K562 (cell line): ENCODE measurements around the gene EFNA5. TPM values are rescaled to one million over a fixed set of nuclear protein-coding genes. Genes with fewer than 3 reads are reported as not detected.

Experiments used
- ATAC-seq: fragments of 200-7000 bp; cut with Tn5 transposase; 3 replicates; pipeline ENCODE4 v1.9.1; 2020; ENCODE audit warnings: moderate library complexity
- BruUV-seq: library from RNA; stranded (reverse); fragments of 400-500 nt; replicated peaks from 2 replicates; lab custom pipeline; 2021; lab: Mats Ljungman, UMichigan
- CTCF ChIA-PET: fragments of 300-600 bp; formaldehyde crosslinking; extraction: SDS; loops from one replicate; lab custom pipeline; 2021; ENCODE audit warnings: low intra/inter-chr PET ratio; lab: Yijun Ruan, JAX
- POLR2A ChIA-PET: fragments of 300-600, 350-650 bp; sonication (Branson Sonifier 250); formaldehyde crosslinking; extraction: SDS; loops from one replicate; lab custom pipeline; 2021; ENCODE audit warnings: antibody characterized with exemption, inconsistent platforms; lab: Yijun Ruan, JAX
- DNase-seq, 4 experiments: peaks; one replicate each; pipeline versions ENCODE4 v3.0.0 to v3.0.0-alpha.2; 2011 to 2018; ENCODE audit warnings: low spot score in 3 of 4, mixed read lengths in 3 of 4; ENCODE audit errors: extremely low read depth in 1 of 4
- FAIRE-seq: peaks from 2 replicates; lab custom pipeline; 2011; peaks lifted over from hg19 to GRCh38; lab: Jason Lieb, UNC
- H2AFZ ChIP-seq: 2 replicates; pipeline ENCODE4 v1.6.0; 2011; ENCODE audit warnings: low read depth, low read length, control low read depth, inconsistent platforms
- H3K27ac ChIP-seq: fragments of 200-600 bp; 3 replicates; pipeline ENCODE4 v1.8.0; 2011; ENCODE audit warnings: low read depth, mild to moderate bottlenecking, control low read depth, inconsistent platforms, low read length, moderate library complexity, mixed read lengths; ENCODE audit errors: extremely low read depth
- H3K27me3 ChIP-seq, 2 experiments: fragments of 300-600 bp in 1 of 2; 2 replicates in 1 of 2; 3 replicates in 1 of 2; pipeline versions ENCODE4 v1.6.0 to v1.8.0; 2011; ENCODE audit warnings: inconsistent platforms in 2 of 2, low read length in 2 of 2, mild to moderate bottlenecking in 1 of 2, mixed read lengths in 1 of 2, moderate library complexity in 1 of 2; ENCODE audit not compliant: control insufficient read depth in 2 of 2, insufficient read depth in 2 of 2
- H3K36me3 ChIP-seq: fragments of 300-600 bp; 3 replicates; pipeline ENCODE4 v1.8.0; 2011; ENCODE audit warnings: mild to moderate bottlenecking, low read length, inconsistent platforms; ENCODE audit not compliant: control insufficient read depth, insufficient read depth
- H3K4me1 ChIP-seq, 2 experiments: fragments of 200-600 bp in 1 of 2; replicated peaks in 1 of 2; 2 replicates in 1 of 2; 3 replicates in 1 of 2; pipeline versions ENCODE4 v1.5.1 to v1.8.0; 2011; ENCODE audit warnings: inconsistent platforms in 2 of 2, low read length in 2 of 2, mild to moderate bottlenecking in 1 of 2, mixed read lengths in 1 of 2, moderate library complexity in 1 of 2; ENCODE audit not compliant: control insufficient read depth in 2 of 2, insufficient read depth in 2 of 2
- H3K4me2 ChIP-seq: 2 replicates; pipeline ENCODE4 v1.6.1; 2011; ENCODE audit warnings: low read length, control low read depth, inconsistent platforms, mixed read lengths; ENCODE audit not compliant: insufficient read depth
- H3K4me3 ChIP-seq: fragments of 200-600 bp; sonication (generic), shearing (Covaris generic); 2 replicates; pipeline ENCODE4 v1.5.1; 2016; ENCODE audit warnings: control low read depth, inconsistent platforms
- H3K79me2 ChIP-seq: fragments of 200-600 bp; 3 replicates; pipeline ENCODE4 v1.8.0; 2011; ENCODE audit warnings: low read length, inconsistent platforms; ENCODE audit not compliant: control insufficient read depth, insufficient read depth
- H3K9ac ChIP-seq, 2 experiments: 2 replicates each; pipeline versions ENCODE4 v1.6.0 to v1.6.1; 2011; ENCODE audit warnings: low read depth in 2 of 2, low read length in 2 of 2, control low read depth in 1 of 2, inconsistent platforms in 1 of 2, mild to moderate bottlenecking in 1 of 2, mixed read lengths in 1 of 2; ENCODE audit not compliant: insufficient read depth in 1 of 2
- H3K9me1 ChIP-seq: one replicate; pipeline ENCODE4 v1.6.0; 2011; ENCODE audit warnings: inconsistent platforms, mild to moderate bottlenecking, low read length, moderate library complexity; ENCODE audit not compliant: control insufficient read depth, insufficient read depth
- H3K9me3 ChIP-seq: replicated peaks from 2 replicates; pipeline ENCODE4 v1.5.1; 2011; ENCODE audit warnings: low read depth, low read length, inconsistent platforms; ENCODE audit not compliant: control insufficient read depth, insufficient read depth
- H4K20me1 ChIP-seq: replicated peaks from 2 replicates; pipeline ENCODE4 v1.6.1; 2011; ENCODE audit warnings: low read length, inconsistent platforms, mixed read lengths; ENCODE audit not compliant: control insufficient read depth, insufficient read depth
- AFF4 ChIP-seq: sonication (generic); formaldehyde crosslinking; IDR thresholded peaks from 2 replicates; pipeline ENCODE4 v1.8.0; 2023; ENCODE audit warnings: mild to moderate bottlenecking, missing genetic modification reagents
- BRCA1 ChIP-seq, 2 experiments: fragments of 450-650 bp in 1 of 2; sonication (generic) in 1 of 2; formaldehyde crosslinking in 1 of 2; IDR thresholded peaks; 2 replicates each; pipeline versions ENCODE4 v1.5.0 to v1.6.1; 2017 to 2020; ENCODE audit warnings: mild to moderate bottlenecking in 1 of 2, missing genetic modification reagents in 1 of 2
- BRF1 ChIP-seq: IDR thresholded peaks from 3 replicates; pipeline ENCODE4 v1.6.1; 2011; ENCODE audit warnings: borderline replicate concordance, mild to moderate bottlenecking; ENCODE audit not compliant: insufficient read length; ENCODE audit errors: extremely low read depth
- BRF2 ChIP-seq: IDR thresholded peaks from 3 replicates; pipeline ENCODE4 v1.6.1; 2011; ENCODE audit warnings: borderline replicate concordance, mild to moderate bottlenecking; ENCODE audit not compliant: insufficient read length, insufficient read depth
- CREM ChIP-seq: IDR thresholded peaks from 2 replicates; pipeline ENCODE4 v1.6.1; 2014; ENCODE audit warnings: antibody characterized with exemption, low read depth
- ELF4 ChIP-seq: fragments of 450-650 bp; formaldehyde crosslinking; IDR thresholded peaks from 2 replicates; pipeline ENCODE4 v1.4.0; 2022; ENCODE audit warnings: missing genetic modification characterization
- NFRKB ChIP-seq: fragments of 450-650 bp; IDR thresholded peaks from 2 replicates; pipeline ENCODE4 v1.6.1; 2016; ENCODE audit warnings: low read depth
- OTX1 ChIP-seq: fragments of 450-650 bp; formaldehyde crosslinking; IDR thresholded peaks from 2 replicates; pipeline ENCODE4 v1.4.0; 2022; ENCODE audit warnings: mild to moderate bottlenecking
- STAG1 ChIP-seq: sonication (generic); formaldehyde crosslinking; IDR thresholded peaks from 2 replicates; pipeline ENCODE4 v1.5.0; 2020; ENCODE audit warnings: missing genetic modification reagents, borderline replicate concordance
- U2AF2 ChIP-seq: fragments of 200-400 bp; formaldehyde crosslinking; optimal IDR thresholded peaks from 2 replicates; pipeline ENCODE3; 2017; ENCODE audit warnings: low read depth, mild to moderate bottlenecking, low read length
- ZBTB8A ChIP-seq: fragments of 450-650 bp; IDR thresholded peaks from 2 replicates; pipeline ENCODE4 v1.6.1; 2018; ENCODE audit warnings: mild to moderate bottlenecking, moderate library complexity; ENCODE audit not compliant: partially characterized antibody
- ZNF24 ChIP-seq: fragments of 450-650 bp; IDR thresholded peaks from 2 replicates; pipeline ENCODE4 v1.6.1; 2016
- in situ Hi-C: fragments of 300-500 bp; cut with MboI; formaldehyde crosslinking; loops from 4 replicates; pipeline ENCODE4 v1.15.0; 2018; ENCODE audit warnings: inconsistent platforms, mixed read lengths
- intact Hi-C: fragments of 100-400 bp; cut with micrococcal nuclease; formaldehyde crosslinking; loops from 2 replicates; pipeline ENCODE4 v1.14.2; 2022
- polyA plus RNA-seq, 8 experiments: library from polyadenylated mRNA; depleted of rRNA in 4 of 8; stranded (reverse) in 5 of 8; unstranded in 3 of 8; fragments of >200 nt; fragmentation: Nextera tagmentation in 2 of 8; fragmentation: Illumina TruSeq in 1 of 8; extraction: Ambion mirVana in 2 of 8; extraction: Trizol in 1 of 8; gene quantifications; 2 replicates each; pipeline versions ENCODE4 v1.2.1 to v1.2.3, GENCODE V29; 2011 to 2014; ENCODE audit warnings: inconsistent platforms in 1 of 8, missing spikeins in 1 of 8
- total RNA-seq, 7 experiments: library from RNA; depleted of rRNA in 6 of 7; stranded (reverse); fragments of >200 nt in 6 of 7; fragmentation: Illumina TruSeq in 2 of 7; extraction: Trizol in 2 of 7; gene quantifications; 2 replicates each; pipeline versions ENCODE4 v1.2.1 to v1.2.3, GENCODE V29; 2011 to 2021; ENCODE audit warnings: low replicate concordance in 1 of 7

The EFNA5 gene
- total and polyA plus RNA-seq, 9 of the 15 experiments (the other 6 are each of a cell fraction or from before 2014, with no cell fraction given) = 0.20 TPM; not detected in 8

- TF ChIP-seq BRCA1 (IDR thresholded peaks at IDR 0.05) (no peak), BRCA1 (CRISPR knock-in tag; IDR thresholded peaks at IDR 0.05) (no peak)
Observed at GRCh38 chr5:107457138-107457537, 213.6 kb downstream of the EFNA5 start (continued).

- Histone ChIP-seq H3K9me1 (no peaks in the 10 kb centered on the region), H2AFZ (no peak overlapping the region), H3K27me3 (no peaks in the 10 kb centered on the region), H3K79me2 (no peaks in the 10 kb centered on the region), H3K4me3 (no peak overlapping the region), H3K27ac (no peak overlapping the region), H3K4me1 (no peaks in the 10 kb centered on the region), H4K20me1 (no peaks in the 10 kb centered on the region), H3K9me3 (no peaks in the 10 kb centered on the region), H3K9ac (no peak overlapping the region), H3K4me2 (no peak overlapping the region), H3K36me3 (no peaks in the 10 kb centered on the region)
- POLR2A ChIA-PET = interaction anchor here (1.1 kb wide), 1 partner anchor 26 kb away, joined by 3 read pairs; no protein-coding TSS in a partner anchor
- intact Hi-C loops (no loop called here), in situ Hi-C loops (no loop called here)
- CTCF ChIA-PET = no interaction called here
- DNase-seq (no peak), FAIRE-seq (no peak), ATAC-seq (no peak)
- BruUV-seq = no TSS peak
- TF ChIP-seq AFF4 (CRISPR knock-in tag) = no peak
- TF ChIP-seq CREM = no peak
- TF ChIP-seq STAG1 (CRISPR knock-in tag) = no peak
- no peak for TF ChIP-seq BRF1
- no peak for TF ChIP-seq U2AF2
- TF ChIP-seq ZBTB8A = no peak
- no peak for TF ChIP-seq NFRKB
- no peak for TF ChIP-seq BRF2
- no peak for TF ChIP-seq OTX1 (CRISPR knock-in tag)
- no peak for TF ChIP-seq ELF4 (CRISPR knock-in tag)
- no peak for TF ChIP-seq ZNF24
Observed at GRCh38 chr5:107456281-107456715, 214.4 kb downstream of the EFNA5 start.
